HK-2 (cell line): ENCODE data around the gene TMEM163.

Experiments
- DNase-seq: peaks from one replicate; pipeline ENCODE4 v3.0.0-alpha.2; 2018; ENCODE audit not compliant: unreplicated experiment

TMEM163 gene

GRCh38 chr2:134692499-134692898 lies 26.3 kb downstream of the TMEM163 start:
- DNase-seq: no peak

- DNase-seq: no peak
Measured at GRCh38 chr2:134690629-134691215, 28.1 kb downstream of the TMEM163 start.

GRCh38 chr2:134689315-134689714 lies 29.5 kb downstream of the TMEM163 start:
- no peak for DNase-seq

GRCh38 chr2:134685967-134686366 lies 32.8 kb downstream of the TMEM163 start:
- DNase-seq: no peak

GRCh38 chr2:134683561-134684112 lies 35.2 kb downstream of the TMEM163 start:
- no peak for DNase-seq

- no peak for DNase-seq
Measured at GRCh38 chr2:134682726-134683125, 36.1 kb downstream of the TMEM163 start.

- DNase-seq: no peak
Measured at GRCh38 chr2:134681201-134681600, 37.6 kb downstream of the TMEM163 start.

- DNase-seq: no peak
Measured at GRCh38 chr2:134679745-134680144, 39.1 kb downstream of the TMEM163 start.

GRCh38 chr2:134679294-134679693 lies 39.5 kb downstream of the TMEM163 start:
- DNase-seq: no peak

- no peak for DNase-seq
Measured at GRCh38 chr2:134677856-134678756, 40.7 kb downstream of the TMEM163 start.

- no peak for DNase-seq
Measured at GRCh38 chr2:134676960-134677359, 41.8 kb downstream of the TMEM163 start.

- DNase-seq: no peak
Measured at GRCh38 chr2:134675314-134675713, 43.5 kb downstream of the TMEM163 start.

GRCh38 chr2:134674687-134675086 lies 44.1 kb downstream of the TMEM163 start:
- DNase-seq: no peak

GRCh38 chr2:134671513-134671912 lies 47.3 kb downstream of the TMEM163 start:
- DNase-seq: no peak

- DNase-seq: no peak
Measured at GRCh38 chr2:134670955-134671354, 47.8 kb downstream of the TMEM163 start.

GRCh38 chr2:134669731-134670669 lies 48.8 kb downstream of the TMEM163 start:
- no peak for DNase-seq

- peak; percentile 51 for DNase-seq
Measured at GRCh38 chr2:134668821-134669220, 50.0 kb downstream of the TMEM163 start.

GRCh38 chr2:134667541-134667940 lies 51.3 kb downstream of the TMEM163 start:
- no peak for DNase-seq

- no peak for DNase-seq
Measured at GRCh38 chr2:134667081-134667480, 51.7 kb downstream of the TMEM163 start.

GRCh38 chr2:134665727-134666506 lies 52.9 kb downstream of the TMEM163 start:
- DNase-seq: no peak
